Measurements from ENCODE around the gene OPCML. TPM values are rescaled to one million over a fixed set of nuclear protein-coding genes. Genes with fewer than 3 reads are reported as not detected.

OPCML gene
- total RNA-seq, 1 experiment from 2014 or later, result 0.94 TPM

DNA sequence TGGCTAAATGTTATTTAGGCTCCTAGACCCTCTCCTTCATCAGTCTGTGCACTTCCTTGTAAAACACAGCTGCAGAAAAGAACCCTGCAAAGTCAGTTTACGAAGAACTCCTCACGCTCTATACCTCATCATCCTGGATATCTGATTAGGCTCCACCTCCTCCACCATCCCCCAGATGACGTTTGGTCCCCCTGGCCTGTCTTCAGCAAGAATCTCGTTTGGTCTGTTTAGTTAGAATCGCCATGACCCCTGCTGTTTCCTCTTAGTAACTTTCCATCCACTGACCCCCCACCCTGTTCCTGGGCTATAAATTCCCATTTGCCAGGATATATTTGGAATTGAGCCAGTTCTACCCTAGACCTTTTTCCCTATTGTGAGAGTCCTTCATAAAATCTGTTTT lies 214.1 kb downstream of the OPCML start:
- H3K79me2 ChIP-seq (ENCODE audit: insufficient read depth, low read length), result no peaks in the 10 kb centered on the region
- no peak overlapping the region for H3K4me2 ChIP-seq (ENCODE audit: insufficient read depth, insufficient read length, low read length)
- H3K9ac ChIP-seq (ENCODE audit: extremely low read depth, insufficient read length, low read length), result no peak overlapping the region
- no peak overlapping the region for H2BK120ac ChIP-seq (ENCODE audit: low read depth, low read length, poor library complexity, severe bottlenecking)
- H3K9me3 ChIP-seq (ENCODE audit: control insufficient read depth, low read depth, low read length), result no peaks in the 10 kb centered on the region
- H2BK15ac ChIP-seq (ENCODE audit: low read depth, low read length), result no peak overlapping the region
- TF ChIP-seq, protein P1, sequence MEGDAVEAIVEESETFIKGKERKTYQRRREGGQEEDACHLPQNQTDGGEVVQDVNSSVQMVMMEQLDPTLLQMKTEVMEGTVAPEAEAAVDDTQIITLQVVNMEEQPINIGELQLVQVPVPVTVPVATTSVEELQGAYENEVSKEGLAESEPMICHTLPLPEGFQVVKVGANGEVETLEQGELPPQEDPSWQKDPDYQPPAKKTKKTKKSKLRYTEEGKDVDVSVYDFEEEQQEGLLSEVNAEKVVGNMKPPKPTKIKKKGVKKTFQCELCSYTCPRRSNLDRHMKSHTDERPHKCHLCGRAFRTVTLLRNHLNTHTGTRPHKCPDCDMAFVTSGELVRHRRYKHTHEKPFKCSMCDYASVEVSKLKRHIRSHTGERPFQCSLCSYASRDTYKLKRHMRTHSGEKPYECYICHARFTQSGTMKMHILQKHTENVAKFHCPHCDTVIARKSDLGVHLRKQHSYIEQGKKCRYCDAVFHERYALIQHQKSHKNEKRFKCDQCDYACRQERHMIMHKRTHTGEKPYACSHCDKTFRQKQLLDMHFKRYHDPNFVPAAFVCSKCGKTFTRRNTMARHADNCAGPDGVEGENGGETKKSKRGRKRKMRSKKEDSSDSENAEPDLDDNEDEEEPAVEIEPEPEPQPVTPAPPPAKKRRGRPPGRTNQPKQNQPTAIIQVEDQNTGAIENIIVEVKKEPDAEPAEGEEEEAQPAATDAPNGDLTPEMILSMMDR (conservative IDR thresholded peaks at IDR 0.05), result no peak
- Mint-ChIP-seq H3K27me3 (ENCODE audit: low read depth) (no peaks in the 10 kb centered on the region), H3K4me3 (no peak overlapping the region), H3K4me1 (peaks cover 6% of the 10 kb centered on the region in 2 experiments), H3K27ac (no peak overlapping the region), H3K9me3 (no peaks in the 10 kb centered on the region; a peak in 1 of 5 replicates), H3K36me3 (ENCODE audit: insufficient read depth in 1 of 3, low read depth in 3 of 3) (no peaks in the 10 kb centered on the region)
- no peak overlapping the region for H2BK20ac ChIP-seq (ENCODE audit: low read depth, low read length, poor library complexity, severe bottlenecking)
- no peak overlapping the region for H3K27ac ChIP-seq (ENCODE audit: insufficient read length, low read depth, low read length)
- no peak overlapping the region for H2BK12ac ChIP-seq (ENCODE audit: insufficient read length, low read depth, low read length)
- no peak overlapping the region for H4K8ac ChIP-seq (replicated peaks; ENCODE audit: insufficient read length, low read depth, low read length)
- no peak overlapping the region for H3K4ac ChIP-seq (ENCODE audit: low read depth, low read length)
- H3K23ac ChIP-seq (ENCODE audit: insufficient read length, low read depth, low read length), result no peak overlapping the region
- WGBS (ENCODE audit: extremely low coverage, insufficient read length, low lambda C conversion rate), result no CpG with 5 or more reads among the region's 5 CpGs
- no peak overlapping the region for H3K14ac ChIP-seq (ENCODE audit: insufficient read depth, low read length)
- no peaks in the 10 kb centered on the region for H4K20me1 ChIP-seq (ENCODE audit: control insufficient read depth, insufficient read depth, insufficient read length)
- DNase-seq, result peak; percentile 47
- H3K4me1 ChIP-seq (ENCODE audit: insufficient read depth, low read length), result no peaks in the 10 kb centered on the region; the same call in 1 of the 2 replicates
- H3K18ac ChIP-seq (ENCODE audit: insufficient read length, low read depth, low read length), result no peak overlapping the region
- H3T11ph ChIP-seq (ENCODE audit: low read length), result no peak overlapping the region
- H4K5ac ChIP-seq (ENCODE audit: insufficient read length, low read depth, low read length), result no peak overlapping the region
- no peaks in the 10 kb centered on the region for H3K23me2 ChIP-seq (ENCODE audit: insufficient read length, low read depth, low read length, poor library complexity, severe bottlenecking)
- no peaks in the 10 kb centered on the region for H3K27me3 ChIP-seq (ENCODE audit: insufficient read depth, low read length)
- H2BK5ac ChIP-seq (ENCODE audit: insufficient read length, low read length), result no peak overlapping the region
- H2AK5ac ChIP-seq (ENCODE audit: insufficient read length, low read length), result no peak overlapping the region
- H4K91ac ChIP-seq (ENCODE audit: insufficient read length, low read depth, low read length), result no peak overlapping the region
- H3K79me1 ChIP-seq (ENCODE audit: insufficient read depth, low read depth, low read length, poor library complexity, severe bottlenecking), result no peaks in the 10 kb centered on the region
- no peak overlapping the region for H3K56ac ChIP-seq (ENCODE audit: insufficient read length, low read depth, low read length)
- no peak overlapping the region for H2AFZ ChIP-seq (ENCODE audit: low read length)

All from H9 (cell line).